Endothelial cell of umbilical vein (primary cell): ENCODE data around the gene SLC49A3. TPM values are rescaled to one million over a fixed set of nuclear protein-coding genes. Genes with fewer than 3 reads are reported as not detected.
A peak's percentile ranks its signal among the peaks of the same experiment; 100 is the strongest.

Experiments
- BruUV-seq: library from RNA; stranded (reverse); fragments of 400-500 nt; replicated peaks from 2 replicates; lab custom pipeline; 2021; lab: Mats Ljungman, UMichigan
- CTCF ChIA-PET: fragments of 300-600, 350-600 bp; sonication (Branson Sonifier 250); formaldehyde crosslinking; loops from one replicate; lab custom pipeline; 2021; ENCODE audit warnings: antibody characterized with exemption, inconsistent platforms; lab: Charles Lee
- POLR2A ChIA-PET: fragments of 300-600, 350-600 bp; sonication (Branson Sonifier 250); formaldehyde crosslinking; loops from one replicate; lab custom pipeline; 2021; ENCODE audit warnings: antibody characterized with exemption, inconsistent platforms; lab: Charles Lee
- DNase-seq: peaks from one replicate; pipeline ENCODE4 v3.0.0-alpha.2; 2011; ENCODE audit warnings: low read depth, low spot score
- FAIRE-seq: peaks from 2 replicates; lab custom pipeline; 2011; peaks lifted over from hg19 to GRCh38; lab: Jason Lieb, UNC
- H2AFZ ChIP-seq: 2 replicates; pipeline ENCODE4 v1.6.0; 2012; ENCODE audit warnings: low read depth, low read length, control low read depth, inconsistent platforms
- H3K27ac ChIP-seq: 2 replicates; pipeline ENCODE4 v1.5.1; 2011; ENCODE audit warnings: low read depth, mild to moderate bottlenecking, control low read depth, low read length, moderate library complexity; ENCODE audit not compliant: insufficient read depth
- H3K27me3 ChIP-seq, 2 experiments: 2 replicates each; pipeline versions ENCODE4 v1.6.0 to v1.6.1; 2011; ENCODE audit warnings: low read length in 2 of 2, mixed read lengths in 1 of 2; ENCODE audit not compliant: control insufficient read depth in 2 of 2, insufficient read depth in 2 of 2
- H3K36me3 ChIP-seq, 2 experiments: 2 replicates in 1 of 2; 3 replicates in 1 of 2; pipeline ENCODE4 v1.5.1; 2011; ENCODE audit warnings: low read length in 2 of 2, mild to moderate bottlenecking in 1 of 2, moderate library complexity in 1 of 2; ENCODE audit not compliant: control insufficient read depth in 2 of 2, insufficient read depth in 2 of 2; ENCODE audit errors: extremely low read depth in 1 of 2
- H3K4me1 ChIP-seq: 3 replicates; pipeline ENCODE4 v1.5.1; 2011; ENCODE audit warnings: mild to moderate bottlenecking, low read length; ENCODE audit not compliant: control insufficient read depth, insufficient read depth; ENCODE audit errors: extremely low read depth
- H3K4me2 ChIP-seq: 2 replicates; pipeline ENCODE4 v1.6.1; 2011; ENCODE audit warnings: low read length, control low read depth, mixed read lengths; ENCODE audit not compliant: insufficient read depth
- H3K4me3 ChIP-seq, 3 experiments: fragments of 200-600 bp in 1 of 3; sonication (generic), shearing (Covaris generic) in 1 of 3; replicated peaks in 1 of 3; 2 replicates each; pipeline ENCODE4 v1.5.1; 2011 to 2016; ENCODE audit warnings: control low read depth in 3 of 3, low read length in 3 of 3, mild to moderate bottlenecking in 2 of 3, inconsistent platforms in 1 of 3, low read depth in 1 of 3, moderate library complexity in 1 of 3; ENCODE audit not compliant: insufficient read depth in 1 of 3
- H3K79me2 ChIP-seq: 2 replicates; pipeline ENCODE4 v1.6.0; 2012; ENCODE audit warnings: low read length, inconsistent platforms; ENCODE audit not compliant: control insufficient read depth, insufficient read depth
- H3K9ac ChIP-seq: replicated peaks from 2 replicates; pipeline ENCODE3; 2011; ENCODE audit warnings: low read length, control low read depth; ENCODE audit not compliant: insufficient read depth; ENCODE audit errors: extremely low read depth
- H3K9me1 ChIP-seq: replicated peaks from 3 replicates; pipeline ENCODE4 v1.6.0; 2011; ENCODE audit warnings: mild to moderate bottlenecking, low read length; ENCODE audit not compliant: control insufficient read depth, insufficient read depth; ENCODE audit errors: extremely low read depth
- H3K9me3 ChIP-seq: replicated peaks from 2 replicates; pipeline ENCODE4 v1.5.1; 2012; ENCODE audit warnings: low read length, inconsistent platforms; ENCODE audit not compliant: control insufficient read depth, insufficient read depth
- H4K20me1 ChIP-seq: replicated peaks from 2 replicates; pipeline ENCODE3; 2011; ENCODE audit warnings: mild to moderate bottlenecking, low read length; ENCODE audit not compliant: control insufficient read depth, insufficient read depth; ENCODE audit errors: extremely low read depth
- CTCF ChIP-seq, 2 donors: IDR thresholded peaks; 1 replicate in 1 of 2; 2 replicates in 1 of 2; pipeline ENCODE4 v1.5.1; 2011; ENCODE audit warnings: low read length in 2 of 2, mild to moderate bottlenecking in 2 of 2, moderate library complexity in 2 of 2, control low read depth in 1 of 2, inconsistent platforms in 1 of 2, low read depth in 1 of 2; ENCODE audit not compliant: insufficient read depth in 1 of 2; ENCODE audit errors: extremely low read depth in 1 of 2
- EZH2 ChIP-seq: IDR thresholded peaks from 2 replicates; pipeline ENCODE4 v1.6.1; 2012; ENCODE audit warnings: borderline replicate concordance, low read depth, mild to moderate bottlenecking, moderate library complexity, low read length, inconsistent platforms; ENCODE audit not compliant: severe bottlenecking
- FOS ChIP-seq: IDR thresholded peaks from 2 replicates; pipeline ENCODE4 v1.6.1; 2011; ENCODE audit warnings: mild to moderate bottlenecking, low read length, moderate library complexity, borderline replicate concordance; ENCODE audit not compliant: insufficient read depth
- GATA2 ChIP-seq: IDR thresholded peaks from 2 replicates; pipeline ENCODE4 v1.7.0; 2011; ENCODE audit warnings: low read depth, mild to moderate bottlenecking, moderate library complexity, mixed read lengths, low read length; ENCODE audit not compliant: insufficient read length, insufficient read depth
- JUN ChIP-seq: IDR thresholded peaks from 2 replicates; pipeline ENCODE4 v1.6.1; 2011; ENCODE audit warnings: borderline replicate concordance, low read depth; ENCODE audit not compliant: insufficient read length, insufficient read depth
- MAX ChIP-seq: IDR thresholded peaks from 2 replicates; pipeline ENCODE4 v1.6.1; 2011; ENCODE audit not compliant: insufficient read depth, insufficient read length
- MYC ChIP-seq: IDR thresholded peaks from one replicate; pipeline ENCODE4 v1.6.1; 2011; ENCODE audit warnings: mild to moderate bottlenecking, low read depth, low read length
- POLR2A ChIP-seq: IDR thresholded peaks from 2 replicates; pipeline ENCODE4 v1.6.1; 2012; ENCODE audit warnings: low read depth, mild to moderate bottlenecking, control low read depth, low read length
- POLR2AphosphoS5 ChIP-seq: IDR thresholded peaks from 2 replicates; pipeline ENCODE4 v1.6.1; 2012; ENCODE audit warnings: low read depth, mild to moderate bottlenecking, control low read depth, low read length, moderate library complexity; ENCODE audit not compliant: insufficient read depth
- dilution Hi-C: fragments of 300-500 bp; cut with MboI; formaldehyde crosslinking; loops from one replicate; pipeline ENCODE4 v1.15.0; 2019; ENCODE audit warnings: low sequenced_read_pairs; ENCODE audit not compliant: extremely low pct_ligation_motif_present
- intact Hi-C: fragments of 100-400 bp; cut with micrococcal nuclease; formaldehyde crosslinking; loops from one replicate; pipeline ENCODE4 v1.10.0; 2022
- polyA plus RNA-seq, 4 experiments: library from polyadenylated mRNA; depleted of rRNA in 3 of 4; stranded (reverse) in 3 of 4; unstranded in 1 of 4; fragments of >200 nt; gene quantifications; 2 replicates each; pipeline versions ENCODE4 v1.2.1 to v1.2.3, GENCODE V29; 2011 to 2012; ENCODE audit warnings: missing spikeins in 1 of 4
- total RNA-seq: library from RNA; stranded (reverse); gene quantifications from 2 replicates; pipeline ENCODE4 v1.2.3, GENCODE V29; 2021

Gene SLC49A3
- total and polyA plus RNA-seq, 2 donors (not counting 3 experiments of a cell fraction or from before 2014, with no cell fraction given): 4.2 to 11.5 TPM

GRCh38 chr4:707929-708630 is 19.1 kb upstream of the SLC49A3 start:
- FAIRE-seq (no peak), DNase-seq (no peak)
- peaks cover 65% of the 10 kb centered on the region for H3K79me2 ChIP-seq
- dilution Hi-C loops: no loop called here
- no peaks in the 10 kb centered on the region for H3K9me3 ChIP-seq
- no peak overlapping the region for H3K4me2 ChIP-seq
- TF ChIP-seq GATA2: no peak
- no peak overlapping the region for H3K27ac ChIP-seq
- intact Hi-C loops: no loop called here
- H3K9ac ChIP-seq: no peak overlapping the region
- no TSS peak for BruUV-seq
- peaks cover 2 to 5% of the 10 kb centered on the region in 2 experiments for H3K36me3 ChIP-seq
- H3K4me3 ChIP-seq: no peak overlapping the region
- POLR2A ChIA-PET: interaction anchor here (0.7 kb wide), 1 partner anchor 12 kb away, joined by 3 read pairs; no protein-coding TSS in a partner anchor
- no peak overlapping the region for H2AFZ ChIP-seq
- H4K20me1 ChIP-seq: peaks cover 8% of the 10 kb centered on the region
- H3K9me1 ChIP-seq: no peaks in the 10 kb centered on the region
- no peaks in the 10 kb centered on the region for H3K27me3 ChIP-seq
- H3K4me1 ChIP-seq: peaks cover 14% of the 10 kb centered on the region
- CTCF ChIA-PET: no interaction called here

GRCh38 chr4:706834-707598 is 18.1 kb upstream of the SLC49A3 start:
- POLR2A ChIA-PET: interaction anchor here (0.7 kb wide), 1 partner anchor 13 kb away, joined by 3 read pairs; no protein-coding TSS in a partner anchor
- intact Hi-C loops: no loop called here
- Histone ChIP-seq H3K36me3 (peaks cover 2 to 5% of the 10 kb centered on the region in 2 experiments), H4K20me1 (peaks cover 6% of the 10 kb centered on the region), H3K27ac (no peak overlapping the region), H3K4me3 (peak overlapping the region in 2 of 3 experiments; percentile 50 to 71), H3K27me3 (no peaks in the 10 kb centered on the region), H3K79me2 (peaks cover 55% of the 10 kb centered on the region), H2AFZ (no peak overlapping the region), H3K4me1 (peaks cover 14% of the 10 kb centered on the region), H3K4me2 (peak overlapping the region; percentile 31), H3K9ac (peak overlapping the region; percentile 12), H3K9me1 (no peaks in the 10 kb centered on the region), H3K9me3 (no peaks in the 10 kb centered on the region)
- CTCF ChIA-PET: no interaction called here
- TF ChIP-seq GATA2 (no peak), MYC (no peak), CTCF (IDR thresholded peaks at IDR 0.05; ENCODE audit: extremely low read depth in 1 of 2, insufficient read depth in 1 of 2, low read depth in 1 of 2, low read length in 2 of 2) (no peak), JUN (no peak), POLR2AphosphoS5 (no peak), MAX (no peak), EZH2 (no peak), FOS (no peak), POLR2A (no peak)
- no peak for DNase-seq
- no peak for FAIRE-seq
- no TSS peak for BruUV-seq
- dilution Hi-C loops: no loop called here
